Measurements from ENCODE around the gene SLC35F2. TPM values are rescaled to one million over a fixed set of nuclear protein-coding genes. Genes with fewer than 3 reads are reported as not detected.

SLC35F2 gene
- total RNA-seq (1 to 10 TPM; 5.0 to 9.1 (median 6.2) TPM), polyA plus RNA-seq (1 to 10 TPM; 5.2 to 7.2 (median 7.2) TPM)
- long read RNA-seq, donor 1, partial matches to known transcripts = 0 of 2 reads
- long read RNA-seq, donor 1, other reads (novel, unspliced or antisense) = 0 of 2 reads
- long read RNA-seq, donor 2, partial matches to known transcripts = 0 of 4 reads
- long read RNA-seq, donor 2, other reads (novel, unspliced or antisense) = 0 of 4 reads

GRCh38 chr11:107858217-107859070 lies at the start of gene SLC35F2:
SLC35F2 (minus strand) TSS chr11:107858787; CDS start chr11:107858767, 20 bp downstream.
- peak within 1 kb of the TSS; percentile 63 to 93 (median 76) for H3K4me3 ChIP-seq
- peak; percentile 95 for DNase-seq
- peak; percentile 69 to 81 (median 78) for TF ChIP-seq POLR2AphosphoS5 (IDR thresholded peaks at IDR 0.05)
- peak in 1 of 11 experiments; percentile 20 for TF ChIP-seq CTCF (IDR thresholded peaks at IDR 0.05 in 8 of 11, conservative IDR thresholded peaks at IDR 0.05 in 3 of 11)
- peak in 1 of 3 donors; percentile 13 for TF ChIP-seq POLR2A (IDR thresholded peaks at IDR 0.05)
- H3K4me1 ChIP-seq = peaks cover 4 to 38% (median 20%) of the 10 kb centered on the region in 6 donors
- 0 to 1% (median 0%) methylated on average over 32 to 73 of the region's 73 CpGs for WGBS, 5 donors
- H3K9me3 ChIP-seq = no peaks in the 10 kb centered on the region
- H3K36me3 ChIP-seq = no peaks in the 10 kb centered on the region
- peaks cover 0 to 12% (median 0%) of the 10 kb centered on the region in 7 donors for H3K27me3 ChIP-seq (replicated peaks in 1 of 7)
- intact Hi-C loops (cut with DNase I; ENCODE audit: low total_unique reads) = no loop called here
- peak within 1 kb of the TSS in 7 of 8 donors; percentile 27 to 75 (median 66) for H3K27ac ChIP-seq

- WGBS, 5 donors = 69 to 87% (median 74%) methylated on average over 23 of the region's 23 CpGs
- no peaks in the 10 kb centered on the region for H3K9me3 ChIP-seq
- no peak overlapping the region for H3K27ac ChIP-seq
- no peaks in the 10 kb centered on the region for H3K4me1 ChIP-seq
- peaks cover 0 to 17% (median 0%) of the 10 kb centered on the region in 7 donors for H3K27me3 ChIP-seq (replicated peaks in 1 of 7)
- no peak overlapping the region for H3K4me3 ChIP-seq
- TF ChIP-seq POLR2AphosphoS5 (IDR thresholded peaks at IDR 0.05) (no peak), CTCF (IDR thresholded peaks at IDR 0.05 in 8 of 11, conservative IDR thresholded peaks at IDR 0.05 in 3 of 11) (no peak), POLR2A (IDR thresholded peaks at IDR 0.05) (no peak)
- no peaks in the 10 kb centered on the region for H3K36me3 ChIP-seq
- intact Hi-C loops (cut with DNase I; ENCODE audit: low total_unique reads) = no loop called here
- no peak for DNase-seq
These were observed 49.6 kb upstream of the SLC35F2 start for GRCh38 chr11:107908211-107908610.

GRCh38 chr11:107898270-107898669 lies 39.7 kb upstream of the SLC35F2 start:
- DNase-seq = no peak
- no peaks in the 10 kb centered on the region for H3K9me3 ChIP-seq
- H3K4me1 ChIP-seq = no peaks in the 10 kb centered on the region
- no peaks in the 10 kb centered on the region for H3K36me3 ChIP-seq
- intact Hi-C loops (cut with DNase I; ENCODE audit: low total_unique reads) = no loop called here
- 40 to 58% (median 43%) methylated on average over 1 of the region's 1 CpG for WGBS, 5 donors
- H3K27ac ChIP-seq = no peak overlapping the region
- TF ChIP-seq CTCF (IDR thresholded peaks at IDR 0.05 in 8 of 11, conservative IDR thresholded peaks at IDR 0.05 in 3 of 11) = peak in 8 of 11 experiments; percentile 9 to 46 (median 36)
- TF ChIP-seq POLR2AphosphoS5 (IDR thresholded peaks at IDR 0.05) = no peak
- no peak overlapping the region for H3K4me3 ChIP-seq
- no peaks in the 10 kb centered on the region for H3K27me3 ChIP-seq (replicated peaks in 1 of 7)
